Measurements from ENCODE around the gene IGSF23. TPM values are rescaled to one million over a fixed set of nuclear protein-coding genes. Genes with fewer than 3 reads are reported as not detected.

IGSF23 gene
- total and polyA plus RNA-seq, 2 of the 4 experiments (the other 2 are of a cell fraction): 0.27 TPM; not detected in 1

DNA sequence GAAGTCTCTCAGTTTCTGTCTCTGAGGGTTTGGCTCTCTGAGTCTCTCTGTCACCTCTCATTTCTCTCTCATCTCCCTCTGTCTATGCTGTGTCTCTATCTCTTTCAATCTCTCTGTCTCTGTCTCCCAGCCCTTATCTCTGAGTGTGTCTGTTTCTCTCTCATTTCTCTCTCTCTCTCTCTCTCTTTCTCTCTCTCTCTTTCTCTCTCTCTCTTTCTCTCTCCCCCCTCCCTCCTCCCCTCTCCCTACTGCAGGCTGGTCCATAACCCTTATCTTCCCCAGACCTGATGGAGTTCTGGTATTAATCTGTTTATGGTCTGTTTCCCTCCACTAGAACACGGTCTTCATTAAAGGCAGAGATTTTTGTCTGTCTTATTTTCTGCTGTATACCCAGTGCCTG lies 29.0 kb downstream of the IGSF23 start (continued):
- no peak for TF ChIP-seq CEBPB (IDR thresholded peaks at IDR 0.05; ENCODE audit: low read depth, low read length)
- no peak for TF ChIP-seq RCOR1 (IDR thresholded peaks at IDR 0.05; ENCODE audit: insufficient replicate concordance, low read length)
- TF ChIP-seq MAFK (IDR thresholded peaks at IDR 0.05; ENCODE audit: low read depth, low read length): no peak

DNA sequence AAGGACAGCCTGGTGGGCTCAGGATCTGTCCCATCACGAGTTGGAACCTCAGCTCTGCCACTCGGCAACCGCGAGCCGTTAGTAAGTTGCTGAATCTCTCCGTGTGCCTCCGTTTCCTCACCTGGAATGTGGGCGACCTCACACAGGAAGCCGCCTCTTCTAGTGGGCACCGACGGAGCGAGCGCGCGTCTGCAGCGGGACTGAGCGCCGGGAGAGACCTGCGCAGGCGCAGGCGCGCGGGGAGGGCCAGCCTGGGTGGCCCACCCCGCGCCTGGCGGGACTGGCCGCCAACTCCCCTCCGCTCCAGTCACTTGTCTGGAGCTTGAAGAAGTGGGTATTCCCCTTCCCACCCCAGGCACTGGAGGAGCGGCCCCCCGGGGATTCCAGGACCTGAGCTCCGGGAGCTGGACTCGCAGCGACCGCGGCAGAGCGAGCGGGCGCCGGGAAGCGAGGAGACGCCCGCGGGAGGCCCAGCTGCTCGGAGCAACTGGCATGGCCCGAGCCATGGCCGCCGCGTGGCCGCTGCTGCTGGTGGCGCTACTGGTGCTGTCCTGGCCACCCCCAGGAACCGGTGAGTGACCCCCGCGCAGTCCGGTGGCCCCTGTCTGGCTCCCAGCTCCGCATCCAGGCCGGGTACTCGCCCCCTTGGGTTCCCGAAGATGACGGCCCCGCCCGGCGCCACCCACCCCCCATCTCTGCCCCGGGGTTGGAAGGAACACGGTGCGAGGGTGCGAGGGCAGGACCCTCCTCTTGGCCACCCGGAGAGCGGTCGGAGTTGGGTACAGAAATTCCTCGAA lies 30.4 kb downstream of the IGSF23 start, which contains the start of gene PVR:
PVR (plus strand) TSS at position 306 of the 797 bp plus-strand sequence; CDS start at position 493, 187 bp downstream.
- peaks cover 23% of the 10 kb centered on the region for H3K9me1 ChIP-seq (ENCODE audit: insufficient read depth, low read length)
- H3K4me3 ChIP-seq (ENCODE audit: insufficient read depth, low read depth, low read length): peak within 1 kb of the TSS; percentile 77
- intact Hi-C loops (cut with micrococcal nuclease): loop anchor here (2.0 to 5.0 kb wide), 2 partner anchors 42 to 55 kb away; no protein-coding TSS in a partner anchor
- WGBS, 2 experiments (ENCODE audit: extremely low coverage in 2 of 2, insufficient read length in 1 of 2): 1% methylated on average over 40 of the region's 70 CpGs; no CpG with 5 or more reads in 1 of the 2 experiments
- peak within 1 kb of the TSS; percentile 82 for H3K56ac ChIP-seq (ENCODE audit: extremely low read depth, insufficient read depth, low read length)
- peak within 1 kb of the TSS; percentile 100 for H3K23ac ChIP-seq (ENCODE audit: low read depth, low read length)
- H2BK120ac ChIP-seq (ENCODE audit: low read depth, low read length): peak within 1 kb of the TSS; percentile 100
- TSS peak; percentile 77 for BruUV-seq (replicated peaks)
- peaks cover 39% of the 10 kb centered on the region for H4K20me1 ChIP-seq (ENCODE audit: insufficient read depth, low read length)
- peaks cover 14% of the 10 kb centered on the region for H3K4me1 ChIP-seq (ENCODE audit: control insufficient read depth, insufficient read depth, low read length)
- peak within 1 kb of the TSS; percentile 96 for H2AK5ac ChIP-seq (ENCODE audit: low read depth, low read length)
- peak within 1 kb of the TSS; percentile 100 for H3K14ac ChIP-seq (replicated peaks; ENCODE audit: low read depth, low read length)
- H3K36me3 ChIP-seq (ENCODE audit: control insufficient read depth, insufficient read depth, low read length): peaks cover 17% of the 10 kb centered on the region
- H4K8ac ChIP-seq (ENCODE audit: low read depth in 2 of 2, low read length in 2 of 2): peak within 1 kb of the TSS; percentile 92 to 98
- in situ Hi-C loops (cut with MboI; ENCODE audit: low sequenced_read_pairs): no loop called here
- peak within 1 kb of the TSS; percentile 98 for H4K91ac ChIP-seq (ENCODE audit: insufficient read depth, low read depth, low read length)
- H2BK5ac ChIP-seq (ENCODE audit: low read depth, low read length, poor library complexity, severe bottlenecking): peak within 1 kb of the TSS; percentile 74
- dilution Hi-C loops (cut with HindIII; ENCODE audit: low sequenced_read_pairs, unreplicated experiment): no loop called here
- peak within 1 kb of the TSS; percentile 71 for H3K18ac ChIP-seq (ENCODE audit: low read depth, low read length)
- peak within 1 kb of the TSS; percentile 100 for H3K4ac ChIP-seq (ENCODE audit: low read depth, low read length)
- POLR2A ChIA-PET (ENCODE audit: unreplicated experiment): interaction anchor here (0.5 to 1.0 kb wide), 5 partner anchors 18 to 974 kb away, joined by 3 to 4 read pairs (median 4); partner anchors contain the start of gene PLAUR
- CTCF ChIA-PET: interaction anchor here (0.6 to 0.9 kb wide), 2 partner anchors 10 to 34 kb away, joined by 3 to 8 read pairs; no protein-coding TSS in a partner anchor
- peak within 1 kb of the TSS; percentile 88 for H2AK9ac ChIP-seq (replicated peaks; ENCODE audit: low read depth, low read length, poor library complexity)
- peak within 1 kb of the TSS; percentile 77; the same call in 2 of the 3 replicates for H2BK15ac ChIP-seq (ENCODE audit: low read depth, low read length)
- DNase-seq: peak; percentile 77
- peak within 1 kb of the TSS; percentile 99 for H2BK20ac ChIP-seq (ENCODE audit: low read depth, low read length)
- H3K27me3 ChIP-seq (ENCODE audit: control insufficient read depth, insufficient read depth, low read length): no peaks in the 10 kb centered on the region
- peak within 1 kb of the TSS; percentile 94 for H2AFZ ChIP-seq (replicated peaks; ENCODE audit: low read length, poor library complexity)
- peak within 1 kb of the TSS; percentile 91 for H3K27ac ChIP-seq (ENCODE audit: insufficient read depth, low read length)
- peak; percentile 92 for ATAC-seq (ENCODE audit: low read depth)
- H3K4me2 ChIP-seq (ENCODE audit: low read depth, low read length): peak within 1 kb of the TSS; percentile 97
- peak within 1 kb of the TSS; percentile 89 for H4K5ac ChIP-seq (ENCODE audit: low read depth, low read length)
- H3K79me1 ChIP-seq (ENCODE audit: low read depth in 1 of 2, low read length in 2 of 2): peaks cover 27 to 52% of the 10 kb centered on the region in 2 experiments
- TF ChIP-seq RCOR1 (IDR thresholded peaks at IDR 0.05; ENCODE audit: insufficient replicate concordance, low read length): no peak
- TF ChIP-seq RAD21 (IDR thresholded peaks at IDR 0.05; ENCODE audit: low read length): no peak
- TF ChIP-seq, protein P1, sequence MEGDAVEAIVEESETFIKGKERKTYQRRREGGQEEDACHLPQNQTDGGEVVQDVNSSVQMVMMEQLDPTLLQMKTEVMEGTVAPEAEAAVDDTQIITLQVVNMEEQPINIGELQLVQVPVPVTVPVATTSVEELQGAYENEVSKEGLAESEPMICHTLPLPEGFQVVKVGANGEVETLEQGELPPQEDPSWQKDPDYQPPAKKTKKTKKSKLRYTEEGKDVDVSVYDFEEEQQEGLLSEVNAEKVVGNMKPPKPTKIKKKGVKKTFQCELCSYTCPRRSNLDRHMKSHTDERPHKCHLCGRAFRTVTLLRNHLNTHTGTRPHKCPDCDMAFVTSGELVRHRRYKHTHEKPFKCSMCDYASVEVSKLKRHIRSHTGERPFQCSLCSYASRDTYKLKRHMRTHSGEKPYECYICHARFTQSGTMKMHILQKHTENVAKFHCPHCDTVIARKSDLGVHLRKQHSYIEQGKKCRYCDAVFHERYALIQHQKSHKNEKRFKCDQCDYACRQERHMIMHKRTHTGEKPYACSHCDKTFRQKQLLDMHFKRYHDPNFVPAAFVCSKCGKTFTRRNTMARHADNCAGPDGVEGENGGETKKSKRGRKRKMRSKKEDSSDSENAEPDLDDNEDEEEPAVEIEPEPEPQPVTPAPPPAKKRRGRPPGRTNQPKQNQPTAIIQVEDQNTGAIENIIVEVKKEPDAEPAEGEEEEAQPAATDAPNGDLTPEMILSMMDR (conservative IDR thresholded peaks at IDR 0.05; ENCODE audit: low read depth, low read length): no peak
- TF ChIP-seq MAZ (IDR thresholded peaks at IDR 0.05; ENCODE audit: borderline replicate concordance, low read depth, low read length): no peak
- TF ChIP-seq MXI1 (IDR thresholded peaks at IDR 0.05; ENCODE audit: borderline replicate concordance, low read depth, low read length): peak; percentile 90
- TF ChIP-seq, protein P2, sequence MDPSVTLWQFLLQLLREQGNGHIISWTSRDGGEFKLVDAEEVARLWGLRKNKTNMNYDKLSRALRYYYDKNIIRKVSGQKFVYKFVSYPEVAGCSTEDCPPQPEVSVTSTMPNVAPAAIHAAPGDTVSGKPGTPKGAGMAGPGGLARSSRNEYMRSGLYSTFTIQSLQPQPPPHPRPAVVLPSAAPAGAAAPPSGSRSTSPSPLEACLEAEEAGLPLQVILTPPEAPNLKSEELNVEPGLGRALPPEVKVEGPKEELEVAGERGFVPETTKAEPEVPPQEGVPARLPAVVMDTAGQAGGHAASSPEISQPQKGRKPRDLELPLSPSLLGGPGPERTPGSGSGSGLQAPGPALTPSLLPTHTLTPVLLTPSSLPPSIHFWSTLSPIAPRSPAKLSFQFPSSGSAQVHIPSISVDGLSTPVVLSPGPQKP (IDR thresholded peaks at IDR 0.05; ENCODE audit: borderline replicate concordance, low read depth, low read length): no peak
- TF ChIP-seq FOS (IDR thresholded peaks at IDR 0.05; ENCODE audit: low read depth, low read length): no peak
- TF ChIP-seq SMC3 (IDR thresholded peaks at IDR 0.05; ENCODE audit: low read depth, low read length): no peak
- TF ChIP-seq POLR2A (IDR thresholded peaks at IDR 0.05; ENCODE audit: low read depth, low read length): peak; percentile 83
- TF ChIP-seq NFE2L2 (IDR thresholded peaks at IDR 0.05; ENCODE audit: low read depth, low read length): no peak
- peak within 1 kb of the TSS; percentile 90 for H3K9ac ChIP-seq (ENCODE audit: low read depth, low read length)
- no peaks in the 10 kb centered on the region for H3K9me3 ChIP-seq (ENCODE audit: control insufficient read depth, insufficient read depth, low read length)

Measured in IMR-90 (cell line).